Measurements from ENCODE around the gene NRG2.

The NRG2 gene

DNA sequence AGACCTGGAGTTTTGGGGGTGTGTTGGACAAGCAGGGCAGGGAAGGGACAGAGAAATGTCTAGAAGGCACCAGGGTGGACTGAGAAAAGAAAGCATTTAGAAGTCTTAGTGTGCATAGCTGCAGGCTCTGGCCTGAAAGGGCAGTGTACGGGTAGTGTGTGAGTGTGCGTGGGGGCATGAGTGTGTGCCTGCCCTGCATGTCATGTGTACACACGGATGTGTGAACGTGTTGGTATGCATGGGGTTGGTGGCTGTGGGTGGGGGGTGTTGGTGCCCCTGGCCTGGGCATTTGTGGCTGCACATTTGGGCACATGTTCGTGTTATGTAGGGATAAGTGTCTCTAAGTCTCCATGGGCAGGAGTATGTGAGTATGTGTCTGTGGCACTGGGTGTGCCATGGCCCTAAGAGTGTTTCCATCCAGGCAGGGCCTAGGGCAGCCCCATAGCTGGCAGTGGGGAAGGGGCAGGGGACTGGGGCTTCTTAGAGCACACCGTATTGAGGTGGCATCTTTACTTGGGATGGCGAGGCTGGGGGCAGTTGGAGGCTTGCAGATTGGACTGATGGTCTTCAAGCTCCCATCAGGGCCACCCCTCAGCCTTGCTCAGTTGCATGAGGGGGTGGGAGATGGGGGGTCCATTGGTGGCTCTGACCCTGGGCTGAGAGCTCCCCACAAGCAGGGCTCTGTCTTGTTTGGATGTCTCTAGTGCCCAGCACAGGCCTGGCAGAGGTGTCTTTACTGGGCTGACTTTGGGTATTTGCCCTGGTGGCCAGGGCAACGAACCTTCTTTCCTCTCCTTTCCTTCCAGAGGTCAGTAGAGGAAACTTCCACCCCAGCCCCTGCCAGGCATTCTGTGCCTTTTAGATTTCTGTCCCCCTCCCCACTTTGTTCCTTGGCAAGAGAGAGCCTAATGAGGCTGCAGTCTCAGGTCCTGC lies 232.5 kb downstream of the NRG2 start:
- no peak for DNase-seq (ENCODE audit: low read depth)

DNA sequence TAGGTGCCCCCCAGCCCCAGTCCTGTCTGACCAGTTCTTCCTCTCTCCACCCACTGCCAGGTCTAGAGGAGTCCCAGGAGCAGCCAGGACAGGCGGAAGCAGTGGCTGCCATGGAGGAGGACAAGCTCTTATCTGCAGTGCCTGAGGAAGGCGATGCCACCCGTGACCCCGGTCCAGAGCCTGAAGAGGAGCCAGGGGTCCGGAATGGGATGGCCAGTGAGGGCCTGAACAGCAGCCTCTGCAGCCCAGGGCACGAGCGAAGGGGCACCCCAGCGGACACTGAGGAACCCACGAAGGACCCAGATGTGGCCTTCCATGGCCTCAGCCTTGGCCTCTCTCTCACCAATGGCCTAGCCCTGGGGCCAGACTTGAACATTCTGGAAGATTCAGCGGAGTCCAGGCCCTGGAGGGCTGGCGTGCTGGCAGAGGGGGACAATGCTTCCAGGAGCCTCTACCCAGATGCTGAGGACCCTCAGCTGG lies 233.7 kb downstream of the NRG2 start:
- DNase-seq (ENCODE audit: low read depth): no peak

DNA sequence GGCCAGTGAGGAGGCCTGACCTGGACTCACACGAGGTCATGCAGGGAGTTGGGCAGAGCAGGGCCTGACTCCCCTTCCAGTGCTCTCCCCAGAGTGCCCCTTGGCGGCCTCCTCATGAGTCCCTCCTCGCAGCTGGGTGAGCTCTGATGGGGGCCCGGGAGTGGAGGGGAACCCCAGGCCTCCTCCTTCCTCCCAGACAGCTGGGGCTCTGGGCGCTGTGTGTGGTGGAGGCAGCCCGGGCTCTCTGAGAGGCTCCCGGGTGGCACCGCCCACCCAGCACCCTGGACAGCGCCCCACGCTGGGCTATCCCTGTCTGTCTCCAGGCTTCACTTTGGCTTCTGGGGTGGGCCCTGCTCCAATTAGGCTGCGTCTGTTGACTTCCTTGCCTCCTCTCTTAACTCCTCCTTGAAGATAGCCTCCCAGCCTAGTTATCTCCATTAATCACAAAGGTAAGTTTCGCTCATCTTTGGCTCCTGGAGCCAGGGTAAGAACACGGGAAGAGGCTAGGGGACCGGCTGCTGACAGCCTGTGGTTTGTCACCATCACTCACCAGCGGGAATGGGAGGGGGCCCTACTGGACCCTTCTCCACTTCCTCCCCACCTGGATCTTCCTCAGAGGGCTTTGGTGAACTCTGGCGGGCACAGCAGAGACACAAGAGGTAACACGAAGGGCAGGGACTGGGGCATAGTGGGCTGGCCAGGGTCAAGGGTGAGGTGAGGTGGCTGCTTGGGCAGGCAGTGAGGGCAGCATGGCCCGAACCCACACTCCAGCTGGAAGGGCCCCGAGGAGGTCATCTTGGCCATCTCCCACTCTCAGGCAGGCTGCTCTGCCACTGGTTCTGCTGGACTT lies 234.4 kb downstream of the NRG2 start:
- DNase-seq (ENCODE audit: low read depth): no peak

DNA sequence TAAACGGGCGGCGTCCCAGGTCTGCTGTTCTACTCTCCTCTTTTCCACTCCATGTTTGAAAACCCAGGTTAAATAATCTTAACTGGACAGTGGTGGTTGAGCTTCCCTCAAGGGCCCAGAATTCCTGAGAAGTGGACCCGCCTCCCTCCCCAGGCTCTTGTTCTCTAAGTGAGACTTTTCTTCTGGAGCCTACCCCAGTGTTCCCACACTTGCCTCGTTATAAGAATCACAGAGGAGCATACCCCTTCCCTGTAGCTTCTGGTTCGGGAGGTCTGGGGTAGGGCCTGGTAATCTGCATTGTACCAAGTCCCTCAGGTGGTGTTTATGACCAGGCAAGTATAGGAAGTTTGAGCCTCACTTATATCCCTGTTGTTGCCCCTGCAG lies 235.5 kb downstream of the NRG2 start:
- DNase-seq (ENCODE audit: low read depth): no peak

DNA sequence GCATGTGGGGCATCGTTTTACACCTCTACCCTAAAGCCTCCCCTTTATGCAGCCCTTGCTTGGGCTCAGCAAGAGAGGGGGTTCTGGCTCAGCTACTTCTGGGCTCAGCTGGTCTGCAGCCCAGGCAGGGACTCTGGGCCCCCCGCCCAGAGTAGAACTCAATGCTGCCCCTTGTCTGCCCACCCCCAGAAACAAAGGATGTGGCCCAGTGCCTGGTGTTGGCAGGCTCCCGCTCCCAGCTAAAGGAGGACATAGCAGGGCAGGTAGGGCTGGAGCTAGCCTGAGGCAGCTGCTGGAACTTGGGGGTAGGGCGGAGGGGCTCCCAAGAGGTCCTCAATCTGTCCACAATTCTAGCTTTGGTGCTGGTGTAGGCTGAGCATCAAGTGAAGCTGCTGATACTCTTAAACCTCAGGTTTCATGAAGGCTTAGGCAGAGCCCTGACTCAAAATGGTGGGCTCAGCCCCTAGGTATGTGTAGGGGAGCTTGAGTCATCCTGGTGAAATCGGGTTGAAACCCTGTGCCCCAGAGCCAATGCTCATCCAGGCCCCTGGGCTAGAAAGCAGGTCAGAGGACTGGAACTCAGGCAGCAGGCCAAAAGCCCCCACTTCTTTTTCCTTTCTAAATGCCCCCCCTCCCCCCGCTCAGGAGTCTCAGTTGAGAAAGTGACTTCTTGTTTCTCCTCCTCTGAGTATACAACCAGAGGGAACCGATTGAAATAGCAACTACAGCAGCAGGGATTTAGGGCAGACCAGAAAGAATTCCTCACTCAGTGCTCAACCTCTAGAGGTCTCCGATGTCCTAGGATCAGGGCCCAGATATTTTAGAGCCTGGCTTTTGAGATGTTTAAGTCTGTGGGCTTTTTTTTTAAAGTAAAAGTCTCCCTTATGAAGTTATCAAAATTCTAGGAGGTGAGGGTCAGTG lies 236.1 kb downstream of the NRG2 start:
- no peak for DNase-seq (ENCODE audit: low read depth)

DNA sequence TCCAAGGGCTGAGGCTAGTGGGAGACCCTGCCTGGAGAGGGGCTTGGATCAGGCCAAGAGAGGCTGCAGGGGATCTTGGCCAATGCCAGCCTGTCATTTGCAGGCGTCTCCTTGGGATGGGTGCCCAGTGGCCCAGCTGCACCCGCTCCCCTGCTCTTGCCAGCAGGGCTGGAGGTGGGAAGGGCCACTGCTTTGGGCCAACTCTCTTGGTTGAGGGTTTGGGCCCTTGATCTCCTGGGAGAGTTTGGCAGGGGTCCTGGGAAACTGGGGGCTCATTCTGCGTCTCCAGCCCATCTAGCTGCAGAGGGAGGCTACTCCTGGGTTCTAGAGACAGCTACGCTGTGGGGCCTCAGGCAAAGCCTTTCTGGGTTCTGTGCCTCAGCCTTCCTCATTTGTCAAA lies 237.0 kb downstream of the NRG2 start:
- no peak for DNase-seq (ENCODE audit: low read depth)

DNA sequence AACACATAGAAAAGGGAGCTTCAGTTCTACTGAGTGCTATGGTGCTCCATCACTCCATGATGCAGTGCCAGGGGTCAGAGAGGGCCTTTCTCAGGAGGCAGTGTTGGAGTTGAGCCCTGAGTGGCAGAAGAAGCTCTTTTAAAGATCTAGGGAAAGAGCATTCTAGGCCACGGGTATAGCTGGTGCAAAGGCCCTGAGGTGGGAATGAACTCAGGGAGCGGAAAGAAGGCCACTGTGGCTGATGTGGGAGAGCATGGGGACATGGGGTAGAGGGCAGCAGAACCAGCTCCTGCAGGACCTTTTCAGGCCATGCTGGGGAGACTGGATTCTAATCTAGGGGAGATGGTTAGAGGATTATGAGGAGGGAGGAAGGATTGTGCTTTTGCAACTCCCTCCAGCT lies 237.6 kb downstream of the NRG2 start:
- no peak for DNase-seq (ENCODE audit: low read depth)

DNA sequence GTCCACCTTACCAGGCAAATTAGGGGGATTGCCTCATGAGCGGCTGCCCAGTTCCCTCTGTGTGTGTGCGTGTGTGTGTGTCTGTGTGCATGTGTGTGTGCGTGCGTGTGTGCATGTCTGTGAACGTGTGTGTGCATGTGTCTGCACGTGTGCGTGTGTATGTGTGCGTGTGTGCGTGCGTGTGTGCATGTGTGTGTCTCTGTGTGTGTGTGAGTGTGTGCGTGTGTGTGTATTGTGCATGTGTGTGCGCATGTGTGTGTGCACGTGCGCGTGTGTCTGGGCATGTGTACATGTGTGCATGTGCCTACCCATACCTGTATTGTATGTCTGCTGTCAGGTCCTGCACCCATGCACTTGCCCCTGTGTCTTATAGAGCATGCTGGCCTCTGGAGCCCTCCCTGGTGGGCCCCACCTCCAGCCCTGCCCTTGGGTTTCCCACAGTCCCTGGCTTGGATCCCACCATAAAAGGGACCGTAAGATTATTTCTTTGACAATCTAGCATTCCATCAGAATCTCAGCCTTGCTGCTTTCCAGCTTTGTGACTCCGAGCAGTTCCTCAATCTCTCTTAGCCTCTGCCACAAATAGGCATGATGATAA lies 238.2 kb downstream of the NRG2 start:
- DNase-seq (ENCODE audit: low read depth): no peak

DNA sequence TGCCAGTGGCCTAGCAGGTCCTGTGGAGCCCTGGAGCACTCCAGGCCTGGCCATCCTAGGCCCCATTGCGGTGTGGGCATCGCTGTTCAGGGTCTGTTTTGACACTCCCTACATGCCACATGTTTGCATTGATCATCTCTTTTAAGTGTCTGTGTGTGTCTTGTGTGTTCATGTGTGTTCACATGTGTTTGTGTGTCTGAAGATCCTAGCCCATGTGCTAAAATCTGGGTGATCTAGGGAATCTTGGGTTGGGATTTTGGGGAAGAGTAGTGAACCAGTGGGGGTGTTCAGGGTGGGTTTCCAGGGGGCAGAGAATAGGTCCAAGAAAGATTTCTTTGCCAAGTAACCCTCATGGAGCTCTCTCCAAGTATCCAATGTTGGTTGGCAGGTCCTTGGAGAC lies 239.1 kb downstream of the NRG2 start:
- DNase-seq (ENCODE audit: low read depth): no peak

DNA sequence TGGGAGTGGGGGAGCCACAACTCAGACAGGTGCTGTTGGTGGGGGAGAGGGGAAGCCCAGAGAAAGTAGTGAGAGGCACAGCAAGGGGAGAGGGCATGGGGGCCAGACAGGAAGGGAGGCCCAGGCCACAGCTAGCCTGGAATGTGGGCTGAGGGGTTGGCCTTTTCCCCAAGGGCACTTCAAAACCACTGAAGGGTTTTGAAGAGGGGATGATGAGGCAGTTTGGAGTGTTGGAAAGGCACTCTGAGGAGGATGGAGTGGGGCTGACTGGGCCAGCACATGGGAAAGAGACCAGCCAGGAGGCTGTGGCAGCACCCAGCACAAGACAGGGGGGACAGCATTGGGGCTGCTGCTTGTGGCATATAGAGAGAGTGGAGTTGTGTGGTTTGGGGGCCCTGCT lies 243.7 kb downstream of the NRG2 start:
- no peak for DNase-seq (ENCODE audit: low read depth)

DNA sequence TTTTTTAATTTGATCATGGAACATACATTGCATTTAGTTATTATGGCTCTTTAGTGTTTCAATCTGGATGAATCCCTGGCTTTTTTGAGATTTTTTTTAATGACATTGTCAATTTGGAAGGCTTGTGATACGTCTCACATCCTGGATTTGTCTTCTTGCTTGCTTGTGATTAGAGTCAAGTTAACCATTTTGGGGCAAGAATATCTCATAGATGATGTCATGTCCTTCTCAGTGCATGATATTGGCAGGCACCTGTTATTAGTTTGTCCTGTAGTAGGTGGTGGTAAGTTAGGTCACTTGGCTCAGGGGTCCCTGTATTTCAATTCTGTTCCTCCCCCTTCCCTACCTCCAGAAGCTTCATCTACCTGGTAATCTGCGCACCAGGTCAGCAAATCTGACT lies 244.2 kb downstream of the NRG2 start:
- DNase-seq (ENCODE audit: low read depth): no peak

DNA sequence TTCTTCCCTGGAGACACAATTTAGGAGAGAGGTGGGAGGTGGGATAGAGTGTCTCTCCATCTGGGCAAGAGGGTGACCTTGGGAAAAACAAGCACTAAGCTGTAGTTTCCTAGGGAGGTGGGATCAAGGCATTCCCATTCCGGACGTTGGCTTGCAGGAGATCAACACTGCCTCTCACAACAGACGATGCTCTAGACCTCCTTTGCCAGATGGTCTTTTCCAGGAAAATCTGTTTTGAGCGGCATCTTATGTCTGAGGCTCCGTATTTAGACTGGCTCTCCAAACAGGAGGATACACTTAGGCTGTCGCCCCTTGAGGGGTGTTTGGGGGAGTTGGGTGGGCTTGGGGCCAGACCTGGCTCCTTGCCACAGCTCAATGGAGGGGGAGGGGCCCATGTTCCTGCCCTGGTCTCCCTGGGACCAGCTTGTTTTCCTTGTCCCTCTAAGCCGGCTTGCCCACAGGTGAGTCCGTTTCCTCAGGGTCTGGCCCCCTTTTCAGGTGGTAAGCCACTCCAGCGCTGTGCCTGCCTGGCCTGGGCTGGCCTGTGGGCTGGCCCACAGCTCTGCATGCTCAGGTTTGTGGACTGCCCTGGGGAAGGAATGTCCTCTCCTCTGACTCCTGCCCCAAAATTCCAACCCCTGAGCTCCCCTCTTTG lies 245.1 kb downstream of the NRG2 start:
- DNase-seq (ENCODE audit: low read depth): no peak

DNA sequence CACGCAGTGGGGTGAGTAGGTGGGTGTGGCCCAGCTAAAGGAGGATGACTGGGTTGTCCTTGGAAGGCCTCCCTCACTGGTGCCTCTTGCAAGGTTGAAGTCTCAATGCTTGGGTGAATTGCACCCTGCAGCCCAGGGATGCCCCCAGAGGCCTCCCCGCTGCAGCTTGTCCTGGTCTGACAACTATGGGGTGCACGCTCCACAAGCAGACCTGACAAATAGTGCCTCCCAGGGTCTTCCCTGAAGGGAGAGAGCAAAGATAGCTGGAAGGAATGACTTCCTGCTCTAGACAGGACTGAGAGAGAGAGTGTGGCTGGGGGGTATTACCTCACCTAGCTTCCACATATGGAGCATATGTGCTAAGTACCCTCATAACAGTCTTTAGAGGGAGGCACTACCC lies 245.8 kb downstream of the NRG2 start:
- no peak for DNase-seq (ENCODE audit: low read depth)

Measured in stimulated activated CD4-positive, alpha-beta T cell treated with anti-CD3 and anti-CD28 coated beads, Interleukin-2, amount 100 ng/mL, for 4 hours (primary cell).